ENCODE measurements around the gene P2RY6.

Gene P2RY6

GRCh38 chr11:73314117-73314961 is 42.2 kb downstream of the P2RY6 start:
- in situ Hi-C loops (cut with HindIII; ENCODE audit: low sequenced_read_pairs): no loop called here
- H3K4me3 ChIP-seq (ENCODE audit: low read depth, low read length): peak overlapping the region; percentile 75

GRCh38 chr11:73315293-73316020 is 43.3 kb downstream of the P2RY6 start:
- DNase-seq (ENCODE audit: low read depth): no peak
- TF ChIP-seq CTCF (IDR thresholded peaks at IDR 0.05; ENCODE audit: low read depth, low read length, missing control alignments): no peak
- no peak overlapping the region for H3K4me3 ChIP-seq (ENCODE audit: low read depth, low read length)
- in situ Hi-C loops (cut with HindIII; ENCODE audit: low sequenced_read_pairs): no loop called here

More at GRCh38 chr11:73314117-73314961, 42.2 kb downstream of the P2RY6 start:
- no peak for TF ChIP-seq CTCF (IDR thresholded peaks at IDR 0.05; ENCODE audit: low read depth, low read length, missing control alignments)
- DNase-seq (ENCODE audit: low read depth): no peak

GRCh38 chr11:73316422-73316821 is 44.3 kb downstream of the P2RY6 start:
- TF ChIP-seq CTCF (IDR thresholded peaks at IDR 0.05; ENCODE audit: low read depth, low read length, missing control alignments): no peak
- no peak overlapping the region for H3K4me3 ChIP-seq (ENCODE audit: low read depth, low read length)
- in situ Hi-C loops (cut with HindIII; ENCODE audit: low sequenced_read_pairs): no loop called here
- no peak for DNase-seq (ENCODE audit: low read depth)

GRCh38 chr11:73317373-73317772 is 45.2 kb downstream of the P2RY6 start:
- H3K4me3 ChIP-seq (ENCODE audit: low read depth, low read length): no peak overlapping the region
- no peak for DNase-seq (ENCODE audit: low read depth)
- in situ Hi-C loops (cut with HindIII; ENCODE audit: low sequenced_read_pairs): no loop called here
- no peak for TF ChIP-seq CTCF (IDR thresholded peaks at IDR 0.05; ENCODE audit: low read depth, low read length, missing control alignments)

GRCh38 chr11:73317803-73318202 is 45.7 kb downstream of the P2RY6 start:
- in situ Hi-C loops (cut with HindIII; ENCODE audit: low sequenced_read_pairs): no loop called here
- no peak for TF ChIP-seq CTCF (IDR thresholded peaks at IDR 0.05; ENCODE audit: low read depth, low read length, missing control alignments)
- DNase-seq (ENCODE audit: low read depth): no peak
- no peak overlapping the region for H3K4me3 ChIP-seq (ENCODE audit: low read depth, low read length)

GRCh38 chr11:73318501-73319011 is 46.4 kb downstream of the P2RY6 start:
- no peak overlapping the region for H3K4me3 ChIP-seq (ENCODE audit: low read depth, low read length)
- in situ Hi-C loops (cut with HindIII; ENCODE audit: low sequenced_read_pairs): no loop called here
- DNase-seq (ENCODE audit: low read depth): no peak
- no peak for TF ChIP-seq CTCF (IDR thresholded peaks at IDR 0.05; ENCODE audit: low read depth, low read length, missing control alignments)
